ENCODE data around the gene KCNC1.

KCNC1 gene

GRCh38 chr11:17774232-17775034 lies 39.9 kb downstream of the KCNC1 start:
- DNase-seq (ENCODE audit: low spot score), result no peak

GRCh38 chr11:17775035-17775348 lies 40.4 kb downstream of the KCNC1 start:
- DNase-seq (ENCODE audit: low spot score), result no peak

- no peak for DNase-seq (ENCODE audit: low spot score)
Observed at GRCh38 chr11:17775507-17776211, 41.1 kb downstream of the KCNC1 start.

- no peak for DNase-seq (ENCODE audit: low spot score)
Observed at GRCh38 chr11:17776212-17776875, 41.8 kb downstream of the KCNC1 start.

- DNase-seq (ENCODE audit: low spot score), result no peak
Observed at GRCh38 chr11:17777086-17777737, 42.6 kb downstream of the KCNC1 start.

GRCh38 chr11:17777738-17778091 lies 43.1 kb downstream of the KCNC1 start:
- no peak for DNase-seq (ENCODE audit: low spot score)

- DNase-seq (ENCODE audit: low spot score), result no peak
Observed at GRCh38 chr11:17778352-17778751, 43.8 kb downstream of the KCNC1 start.

GRCh38 chr11:17778956-17779860 lies 44.6 kb downstream of the KCNC1 start:
- DNase-seq (ENCODE audit: low spot score), result no peak

GRCh38 chr11:17779861-17780594 lies 45.4 kb downstream of the KCNC1 start:
- DNase-seq (ENCODE audit: low spot score), result no peak

GRCh38 chr11:17780668-17781067 lies 46.1 kb downstream of the KCNC1 start:
- no peak for DNase-seq (ENCODE audit: low spot score)

- peak; percentile 28 for DNase-seq (ENCODE audit: low spot score)
Observed at GRCh38 chr11:17781221-17781620, 46.6 kb downstream of the KCNC1 start.

- no peak for DNase-seq (ENCODE audit: low spot score)
Observed at GRCh38 chr11:17781626-17782025, 47.0 kb downstream of the KCNC1 start.

GRCh38 chr11:17782145-17782544 lies 47.6 kb downstream of the KCNC1 start:
- no peak for DNase-seq (ENCODE audit: low spot score)

- no peak for DNase-seq (ENCODE audit: low spot score)
Observed at GRCh38 chr11:17782603-17783337, 48.2 kb downstream of the KCNC1 start.

- DNase-seq (ENCODE audit: low spot score), result no peak
Observed at GRCh38 chr11:17783878-17784277, 49.3 kb downstream of the KCNC1 start.

- no peak for DNase-seq (ENCODE audit: low spot score)
Observed at GRCh38 chr11:17786824-17787525, 52.4 kb downstream of the KCNC1 start.

- DNase-seq (ENCODE audit: low spot score), result no peak
Observed at GRCh38 chr11:17788084-17788483, 53.5 kb downstream of the KCNC1 start.

- DNase-seq (ENCODE audit: low spot score), result no peak
Observed at GRCh38 chr11:17790453-17790852, 55.9 kb downstream of the KCNC1 start.

- no peak for DNase-seq (ENCODE audit: low spot score)
Observed at GRCh38 chr11:17791144-17791543, 56.6 kb downstream of the KCNC1 start.

GRCh38 chr11:17792161-17792560 lies 57.6 kb downstream of the KCNC1 start:
- no peak for DNase-seq (ENCODE audit: low spot score)

All from left forelimb (tissue), 1 donor.